ENCODE measurements around the gene DOCK4.

The DOCK4 gene

GRCh38 chr7:112199035-112199655, 7.1 kb downstream of the DOCK4 start:
- in situ Hi-C loops (cut with MboI; ENCODE audit: low pct_unique_long_range_greater_than_20kb, low sequenced_read_pairs): no loop called here
- no peak for DNase-seq

GRCh38 chr7:112197322-112197721, 8.9 kb downstream of the DOCK4 start:
- in situ Hi-C loops (cut with MboI; ENCODE audit: low pct_unique_long_range_greater_than_20kb, low sequenced_read_pairs): no loop called here
- DNase-seq: no peak

- DNase-seq: no peak
- in situ Hi-C loops (cut with MboI; ENCODE audit: low pct_unique_long_range_greater_than_20kb, low sequenced_read_pairs): no loop called here
These were observed 10.5 kb downstream of the DOCK4 start for GRCh38 chr7:112195717-112196116.

GRCh38 chr7:112193915-112194502, 12.2 kb downstream of the DOCK4 start:
- in situ Hi-C loops (cut with MboI; ENCODE audit: low pct_unique_long_range_greater_than_20kb, low sequenced_read_pairs): no loop called here
- no peak for DNase-seq

- in situ Hi-C loops (cut with MboI; ENCODE audit: low pct_unique_long_range_greater_than_20kb, low sequenced_read_pairs): no loop called here
- DNase-seq: no peak
These were observed 13.7 kb downstream of the DOCK4 start for GRCh38 chr7:112192236-112193154.

GRCh38 chr7:112190120-112190519, 16.1 kb downstream of the DOCK4 start:
- in situ Hi-C loops (cut with MboI; ENCODE audit: low pct_unique_long_range_greater_than_20kb, low sequenced_read_pairs): no loop called here
- DNase-seq: no peak

GRCh38 chr7:112189691-112190090, 16.5 kb downstream of the DOCK4 start:
- DNase-seq: no peak
- in situ Hi-C loops (cut with MboI; ENCODE audit: low pct_unique_long_range_greater_than_20kb, low sequenced_read_pairs): no loop called here

- in situ Hi-C loops (cut with MboI; ENCODE audit: low pct_unique_long_range_greater_than_20kb, low sequenced_read_pairs): no loop called here
These were observed 17.9 kb downstream of the DOCK4 start for GRCh38 chr7:112188257-112188656.

GRCh38 chr7:112186300-112186699, 19.9 kb downstream of the DOCK4 start:
- in situ Hi-C loops (cut with MboI; ENCODE audit: low pct_unique_long_range_greater_than_20kb, low sequenced_read_pairs): no loop called here
- no peak for DNase-seq

More at GRCh38 chr7:112188257-112188656, 17.9 kb downstream of the DOCK4 start:
- no peak for DNase-seq

- in situ Hi-C loops (cut with MboI; ENCODE audit: low pct_unique_long_range_greater_than_20kb, low sequenced_read_pairs): no loop called here
These were observed 21.0 kb downstream of the DOCK4 start for GRCh38 chr7:112185005-112185834.

GRCh38 chr7:112184455-112184854, 21.7 kb downstream of the DOCK4 start:
- DNase-seq: no peak
- in situ Hi-C loops (cut with MboI; ENCODE audit: low pct_unique_long_range_greater_than_20kb, low sequenced_read_pairs): no loop called here

More at GRCh38 chr7:112185005-112185834, 21.0 kb downstream of the DOCK4 start:
- DNase-seq: no peak

- DNase-seq: no peak
- in situ Hi-C loops (cut with MboI; ENCODE audit: low pct_unique_long_range_greater_than_20kb, low sequenced_read_pairs): no loop called here
These were observed 22.9 kb downstream of the DOCK4 start for GRCh38 chr7:112183266-112183665.

GRCh38 chr7:112182749-112183148, 23.4 kb downstream of the DOCK4 start:
- DNase-seq: no peak
- in situ Hi-C loops (cut with MboI; ENCODE audit: low pct_unique_long_range_greater_than_20kb, low sequenced_read_pairs): no loop called here

- in situ Hi-C loops (cut with MboI; ENCODE audit: low pct_unique_long_range_greater_than_20kb, low sequenced_read_pairs): no loop called here
- DNase-seq: no peak
These were observed 26.0 kb downstream of the DOCK4 start for GRCh38 chr7:112180223-112180622.

GRCh38 chr7:112176693-112177415, 29.3 kb downstream of the DOCK4 start:
- in situ Hi-C loops (cut with MboI; ENCODE audit: low pct_unique_long_range_greater_than_20kb, low sequenced_read_pairs): no loop called here
- no peak for DNase-seq

- in situ Hi-C loops (cut with MboI; ENCODE audit: low pct_unique_long_range_greater_than_20kb, low sequenced_read_pairs): no loop called here
- DNase-seq: no peak
These were observed 30.0 kb downstream of the DOCK4 start for GRCh38 chr7:112176241-112176640.

GRCh38 chr7:112174192-112174591, 32.0 kb downstream of the DOCK4 start:
- DNase-seq: no peak
- in situ Hi-C loops (cut with MboI; ENCODE audit: low pct_unique_long_range_greater_than_20kb, low sequenced_read_pairs): no loop called here

- in situ Hi-C loops (cut with MboI; ENCODE audit: low pct_unique_long_range_greater_than_20kb, low sequenced_read_pairs): no loop called here
- no peak for DNase-seq
These were observed 32.7 kb downstream of the DOCK4 start for GRCh38 chr7:112173568-112173905.

Data from KBM-7 (cell line).